LHCN-M2 (cell line): Measurements from ENCODE around the gene MORN1. TPM values are rescaled to one million over a fixed set of nuclear protein-coding genes. Genes with fewer than 3 reads are reported as not detected.
A peak's percentile ranks its signal among the peaks of the same experiment; 100 is the strongest.

Experiments used
- DNase-seq: peaks from one replicate; pipeline ENCODE4 v3.0.0-alpha.2; 2012; ENCODE audit warnings: low read depth
- total RNA-seq: library from RNA; depleted of rRNA; stranded (reverse); fragments of >200 nt; gene quantifications from 2 replicates; pipeline ENCODE4 v1.2.3, GENCODE V29; 2014

Gene MORN1
- total RNA-seq, 1 experiment from 2014 or later = 7.5 TPM

GRCh38 chr1:2386636-2387611 lies 4.4 kb downstream of the MORN1 start:
- DNase-seq = no peak

- DNase-seq = no peak
Measured at GRCh38 chr1:2385606-2386280, 5.6 kb downstream of the MORN1 start.

- DNase-seq = no peak
Measured at GRCh38 chr1:2384941-2385481, 6.3 kb downstream of the MORN1 start.

- DNase-seq = no peak
Measured at GRCh38 chr1:2384130-2384860, 7.1 kb downstream of the MORN1 start.

- no peak for DNase-seq
Measured at GRCh38 chr1:2383576-2383975, 7.8 kb downstream of the MORN1 start.

- no peak for DNase-seq
Measured at GRCh38 chr1:2382621-2383361, 8.6 kb downstream of the MORN1 start.

- peak; percentile 63 for DNase-seq
Measured at GRCh38 chr1:2381741-2382620, 9.4 kb downstream of the MORN1 start.

GRCh38 chr1:2380816-2381591 lies 10.3 kb downstream of the MORN1 start:
- no peak for DNase-seq

GRCh38 chr1:2379733-2380404 lies 11.5 kb downstream of the MORN1 start:
- no peak for DNase-seq

GRCh38 chr1:2378956-2379732 lies 12.2 kb downstream of the MORN1 start:
- DNase-seq = no peak

GRCh38 chr1:2378441-2378851 lies 12.9 kb downstream of the MORN1 start:
- no peak for DNase-seq

- DNase-seq = no peak
Measured at GRCh38 chr1:2377751-2378440, 13.5 kb downstream of the MORN1 start.

GRCh38 chr1:2376931-2377672 lies 14.3 kb downstream of the MORN1 start:
- DNase-seq = no peak

- DNase-seq = no peak
Measured at GRCh38 chr1:2376261-2376741, 15.1 kb downstream of the MORN1 start.

- no peak for DNase-seq
Measured at GRCh38 chr1:2375923-2376260, 15.5 kb downstream of the MORN1 start.

- no peak for DNase-seq
Measured at GRCh38 chr1:2375246-2375922, 16.0 kb downstream of the MORN1 start.
